ENCODE measurements around the gene CAMK2N2.
A peak's percentile ranks its signal among the peaks of the same experiment; 100 is the strongest.

The CAMK2N2 gene

DNA sequence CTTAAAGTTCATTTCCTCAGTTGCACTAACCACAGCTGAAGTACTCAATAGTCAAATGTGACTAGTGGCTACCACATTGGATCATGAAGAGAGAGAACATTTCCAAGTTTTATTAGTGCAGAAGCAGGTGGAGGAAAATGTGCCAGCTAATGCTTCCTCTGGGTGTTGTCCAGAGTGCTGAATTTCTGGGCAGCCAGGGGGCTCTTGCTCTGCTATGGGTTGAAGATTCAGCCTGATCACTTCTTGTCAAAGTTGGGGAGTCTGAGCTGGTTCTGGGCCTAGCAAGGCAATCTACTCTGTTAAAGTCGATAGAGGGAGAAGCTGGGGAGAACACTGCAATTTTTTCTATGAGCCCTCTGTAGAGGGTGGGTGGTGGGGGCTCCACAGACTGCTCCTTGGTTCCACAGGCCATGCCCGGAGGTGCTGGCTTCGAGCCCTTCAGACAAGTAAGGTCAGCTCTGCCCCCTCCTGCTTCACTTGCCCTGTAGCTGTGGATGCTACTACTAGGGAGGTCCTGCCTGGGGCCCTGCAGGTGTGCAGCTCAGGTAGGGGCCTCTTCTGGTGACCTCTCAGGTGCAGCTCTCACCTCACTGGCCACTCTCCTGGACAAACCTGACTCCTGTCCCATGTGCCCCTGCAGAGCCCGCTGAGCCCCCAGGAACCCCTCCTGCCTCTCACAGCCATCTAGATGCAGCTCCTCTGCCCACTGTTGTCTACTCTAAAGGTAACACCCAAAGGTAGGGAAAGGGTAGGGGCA lies 20.8 kb downstream of the CAMK2N2 start:
- no peak for DNase-seq (ENCODE audit: low spot score)

DNA sequence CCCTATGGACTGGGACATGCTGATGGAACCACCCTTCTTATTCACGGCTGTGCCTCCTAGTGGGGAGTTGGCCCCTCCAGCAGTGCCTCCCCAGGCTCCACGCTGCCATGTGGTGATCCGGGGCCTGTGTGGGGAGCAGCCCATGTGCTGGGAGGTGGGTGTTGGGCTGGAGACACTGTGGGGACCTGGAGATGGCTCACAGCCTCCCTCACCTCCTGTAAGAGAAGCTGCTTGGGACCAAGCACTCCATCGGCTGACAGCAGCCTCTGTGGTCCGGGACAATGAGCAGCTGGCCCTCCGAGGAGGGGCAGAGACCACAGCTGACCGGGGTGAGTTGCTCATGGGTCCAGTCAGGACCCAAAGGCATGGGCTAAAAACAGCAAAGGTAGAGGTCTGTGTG lies 21.6 kb downstream of the CAMK2N2 start:
- no peak for DNase-seq (ENCODE audit: low spot score)

DNA sequence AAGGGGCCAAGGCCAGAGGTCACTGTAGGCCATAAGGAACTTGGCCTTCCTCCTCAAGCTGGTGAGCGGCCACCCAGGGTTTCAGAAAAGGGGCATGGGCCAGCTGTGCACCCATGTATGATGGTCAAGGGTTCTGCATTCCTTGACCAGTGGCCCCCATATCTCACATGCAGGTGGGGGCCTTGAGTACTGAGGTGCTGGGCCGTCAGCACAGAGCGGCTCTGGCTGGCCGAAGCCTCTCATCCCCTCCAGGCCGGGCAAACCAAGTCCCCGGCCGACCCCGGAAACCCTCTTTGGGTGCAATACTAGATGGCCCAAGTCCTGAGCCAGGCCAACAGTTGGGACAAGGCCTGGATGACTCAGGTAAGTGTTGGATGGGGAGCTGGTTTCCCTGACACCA lies 22.1 kb downstream of the CAMK2N2 start:
- DNase-seq (ENCODE audit: low spot score) = no peak

DNA sequence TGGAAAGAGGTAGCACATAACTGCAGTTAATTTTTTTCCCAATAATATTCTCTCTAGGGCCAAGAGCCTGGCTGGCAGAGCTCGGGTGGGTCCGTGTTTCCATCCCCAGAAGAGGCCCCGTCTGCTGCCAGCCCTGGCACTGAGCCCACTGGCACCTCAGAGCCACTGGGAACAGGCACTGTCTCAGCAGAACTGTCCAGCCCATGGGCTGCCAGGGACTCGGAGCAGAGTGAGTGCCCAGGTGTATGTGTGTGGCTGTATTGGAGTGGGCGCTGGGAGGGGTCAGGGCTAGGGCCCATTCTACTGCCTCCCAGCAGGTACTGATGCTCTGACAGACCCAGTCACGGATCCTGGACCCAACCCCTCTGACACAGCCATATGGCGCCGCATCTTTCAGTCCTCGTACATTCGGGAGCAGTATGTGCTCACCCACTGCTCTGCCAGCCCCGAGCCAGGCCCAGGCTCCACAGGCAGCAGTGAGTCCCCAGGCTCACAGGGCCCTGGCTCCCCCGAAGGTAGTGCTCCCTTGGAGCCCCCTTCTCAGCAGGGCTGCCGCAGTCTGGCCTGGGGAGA lies 23.0 kb downstream of the CAMK2N2 start:
- no peak for DNase-seq (ENCODE audit: low spot score)

DNA sequence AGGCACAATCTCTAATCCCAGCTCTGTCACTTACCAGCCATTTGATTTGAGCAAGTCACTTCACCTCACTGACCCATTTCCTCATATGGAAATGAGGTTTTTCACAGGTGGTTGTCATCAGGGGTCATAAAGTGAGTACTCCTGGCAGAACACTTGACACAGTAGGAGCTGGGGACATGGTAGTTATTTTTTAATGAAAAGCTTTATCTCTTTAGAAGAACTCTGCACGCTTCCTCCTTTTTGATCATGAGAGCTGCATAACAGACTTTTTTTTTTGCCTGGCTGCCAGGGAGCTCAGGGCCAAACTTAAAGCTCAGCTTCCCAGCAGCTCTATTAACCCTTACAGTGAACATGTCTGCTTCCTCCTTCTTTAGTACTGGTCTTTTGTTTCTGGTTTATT lies 23.5 kb downstream of the CAMK2N2 start:
- DNase-seq (ENCODE audit: low spot score) = no peak

DNA sequence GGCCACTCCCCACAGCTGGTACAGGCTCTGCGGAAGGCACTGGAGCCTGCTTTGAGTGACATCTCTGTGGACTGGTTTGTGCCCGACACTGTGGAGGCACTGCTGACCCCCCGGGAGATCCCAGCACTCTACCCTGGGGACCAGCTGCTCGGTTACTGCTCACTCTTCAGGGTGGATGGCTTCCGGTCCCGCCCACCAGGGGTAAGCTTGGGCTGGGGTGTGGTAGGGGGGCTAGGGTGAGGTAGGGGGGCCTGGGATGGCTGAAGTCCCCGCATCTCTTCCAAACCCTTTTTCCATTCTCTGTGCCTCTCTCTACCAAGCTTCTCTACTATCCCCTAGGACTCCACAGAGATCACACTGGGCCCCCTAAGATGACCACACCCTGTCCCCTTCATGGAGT lies 24.1 kb downstream of the CAMK2N2 start:
- DNase-seq (ENCODE audit: low spot score) = no peak

DNA sequence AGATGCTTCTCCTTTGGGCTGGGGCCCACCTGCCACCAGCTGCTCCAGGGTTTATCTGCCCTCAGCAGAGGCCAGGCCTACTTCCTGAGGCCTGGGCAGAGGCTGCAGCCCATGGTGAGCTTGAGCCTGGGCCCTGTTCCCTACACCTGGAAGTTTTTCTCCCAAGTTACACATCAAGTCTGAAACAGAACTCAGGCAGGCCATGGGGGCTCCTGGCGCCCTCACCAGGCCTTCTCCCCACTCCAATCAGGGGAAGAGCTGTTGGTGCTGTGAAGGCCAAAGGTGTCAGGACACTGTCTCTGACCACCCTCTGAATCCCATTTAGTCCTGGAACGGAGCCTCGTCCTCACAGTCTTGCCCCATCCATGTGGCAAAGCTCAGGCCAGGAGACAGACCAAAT lies 24.7 kb downstream of the CAMK2N2 start:
- no peak for DNase-seq (ENCODE audit: low spot score)

DNA sequence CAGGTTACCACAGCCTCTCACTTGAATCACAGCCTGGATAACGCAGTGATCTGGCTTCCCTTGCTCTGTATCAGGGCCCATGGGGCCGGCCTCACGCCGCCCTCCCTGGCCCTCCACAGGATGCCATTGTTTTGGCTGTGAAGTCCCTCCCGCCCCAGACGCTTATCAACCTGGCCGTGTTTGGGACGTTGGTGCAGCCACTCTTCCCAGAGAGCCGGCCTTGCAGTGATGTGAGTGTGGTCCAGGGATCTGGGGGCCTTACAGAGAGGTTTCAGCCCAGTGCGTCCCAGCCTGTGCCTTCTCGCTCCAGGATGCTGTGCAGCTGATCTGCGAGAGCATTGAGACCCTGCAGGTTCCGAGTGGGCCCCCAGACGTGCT lies 25.3 kb downstream of the CAMK2N2 start:
- DNase-seq (ENCODE audit: low spot score) = no peak

DNA sequence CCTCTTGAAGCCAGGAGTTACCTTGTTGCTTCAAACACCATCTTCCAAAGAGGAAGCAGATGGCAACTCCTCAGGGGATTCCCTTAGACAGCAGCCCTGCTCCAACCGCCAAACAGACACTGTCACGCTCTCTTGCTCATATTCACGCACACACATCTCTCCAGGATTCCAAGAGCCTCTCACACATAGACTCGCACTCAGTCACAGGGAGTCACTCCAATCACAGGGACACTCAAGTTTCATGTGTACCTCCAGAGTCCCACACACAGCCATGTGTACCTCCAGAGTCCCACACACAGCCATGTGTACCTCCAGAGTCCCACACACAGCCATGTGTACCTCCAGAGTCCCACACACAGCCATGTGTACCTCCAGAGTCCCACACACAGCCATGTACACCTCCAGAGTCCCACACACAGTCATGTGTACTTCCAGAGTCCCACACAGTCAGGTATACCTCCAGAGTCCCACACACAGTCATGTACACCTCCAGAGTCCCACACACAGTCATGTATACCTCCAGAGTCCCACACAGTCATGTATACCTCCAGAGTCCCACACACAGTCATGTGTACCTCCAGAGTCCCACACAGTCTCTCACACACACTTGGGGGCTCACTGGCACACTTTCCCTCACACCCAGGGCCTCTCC lies 25.8 kb downstream of the CAMK2N2 start:
- DNase-seq (ENCODE audit: low spot score) = peak; percentile 67

DNA sequence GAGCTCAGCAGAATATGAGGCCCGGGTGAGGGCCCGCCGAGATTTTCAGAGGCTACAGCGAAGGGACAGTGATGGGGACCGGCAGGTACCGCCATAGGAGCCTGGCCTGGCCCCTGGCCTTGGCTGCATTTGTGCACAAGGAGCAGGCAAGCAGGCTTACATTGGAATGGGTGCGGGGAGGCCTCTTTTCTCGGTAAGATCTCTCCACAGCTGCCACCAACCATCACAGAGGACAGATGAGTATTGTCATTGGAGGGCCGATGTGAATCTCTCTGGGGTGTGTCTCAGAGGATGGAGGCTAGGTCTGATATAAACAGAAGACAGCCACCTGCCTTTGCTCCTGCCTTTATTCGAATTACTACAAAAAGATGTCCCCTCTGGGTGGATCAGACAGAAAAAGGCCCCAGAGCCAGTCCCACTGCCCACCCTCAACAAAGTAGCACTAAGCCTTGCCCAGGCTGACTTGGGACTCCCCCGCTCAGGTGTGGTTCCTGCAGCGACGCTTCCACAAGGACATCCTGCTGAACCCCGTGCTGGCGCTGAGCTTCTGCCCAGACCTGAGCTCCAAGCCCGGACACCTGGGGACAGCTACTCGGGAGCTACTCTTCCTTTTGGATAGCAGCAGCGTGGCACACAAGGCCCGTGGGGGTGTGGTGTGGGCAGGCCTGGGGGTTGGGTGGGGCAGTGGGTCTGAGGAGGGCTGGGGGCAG lies 26.5 kb downstream of the CAMK2N2 start:
- DNase-seq (ENCODE audit: low spot score) = no peak

DNA sequence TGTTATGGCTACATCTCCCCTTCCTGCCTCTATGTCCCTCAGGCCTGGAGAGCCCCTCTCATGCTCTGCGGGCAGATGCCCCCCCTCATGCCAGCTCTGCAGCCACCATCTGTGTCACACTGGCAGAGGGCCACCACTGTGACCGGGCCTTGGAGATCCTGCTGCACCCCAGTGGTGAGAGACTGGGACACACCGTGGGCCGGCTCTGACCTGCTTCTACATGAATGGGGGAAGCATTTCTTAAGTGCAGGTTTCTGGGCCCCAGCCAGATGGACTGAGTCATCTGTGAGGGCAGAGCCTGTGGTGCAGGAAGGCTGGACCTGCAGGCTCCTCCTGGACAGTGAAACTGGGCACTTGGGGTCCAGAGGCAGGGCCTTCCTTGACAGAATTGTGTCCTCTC lies 27.1 kb downstream of the CAMK2N2 start:
- DNase-seq (ENCODE audit: low spot score) = no peak

DNA sequence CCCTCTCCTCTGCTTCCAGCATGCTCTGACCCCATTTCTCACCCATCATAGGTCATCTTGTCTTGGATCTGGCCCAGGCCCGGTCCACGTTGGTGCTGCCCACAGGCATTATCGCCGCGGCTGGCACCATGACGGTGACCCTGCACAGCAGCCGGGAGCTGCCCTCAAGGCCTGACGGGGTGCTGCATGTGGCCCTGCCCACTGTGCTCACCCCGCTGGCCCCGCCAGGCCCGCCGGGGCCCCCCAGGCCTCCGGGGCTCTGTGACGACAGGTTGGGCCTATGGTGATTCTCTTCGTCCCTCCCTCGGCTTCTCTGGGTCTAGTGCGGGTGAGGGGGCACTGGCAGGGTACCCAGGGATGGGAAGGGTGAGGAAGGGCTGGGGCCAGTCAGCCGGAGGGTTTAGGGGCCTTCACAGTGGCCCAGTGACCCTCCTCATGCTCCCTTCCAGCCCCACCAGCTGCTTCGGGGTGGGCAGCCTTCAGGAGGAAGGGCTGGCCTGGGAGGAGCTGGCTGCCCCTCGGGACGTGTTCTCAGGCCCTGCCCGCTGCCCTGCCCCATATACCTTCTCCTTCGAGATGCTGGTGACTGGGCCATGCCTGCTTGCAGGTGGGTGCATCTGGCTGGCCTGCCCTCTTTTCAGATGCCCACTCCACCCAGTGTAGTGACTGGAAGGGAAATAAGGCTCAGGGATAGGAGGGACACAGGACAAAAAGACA lies 28.1 kb downstream of the CAMK2N2 start:
- DNase-seq (ENCODE audit: low spot score) = no peak

DNA sequence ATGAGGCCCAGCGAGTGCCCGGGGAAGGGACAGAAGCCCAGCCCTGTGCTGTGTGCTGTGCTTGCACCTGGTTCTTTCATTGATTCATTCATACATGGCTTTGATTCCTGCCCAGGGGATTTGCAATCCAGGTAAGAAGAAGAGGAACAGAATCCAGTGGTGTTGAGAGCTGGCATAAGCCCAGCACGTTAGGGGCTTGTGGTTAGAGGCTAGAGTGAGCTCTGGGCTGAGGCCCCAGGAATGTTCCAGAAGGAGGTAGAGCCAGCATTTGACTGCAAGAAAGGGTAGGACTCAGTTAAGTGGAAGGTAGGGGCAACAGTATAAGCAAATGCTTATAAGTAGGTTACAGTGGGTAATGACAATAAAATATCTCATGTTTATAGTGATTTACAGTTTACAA lies 29.7 kb downstream of the CAMK2N2 start:
- DNase-seq (ENCODE audit: low spot score) = no peak

DNA sequence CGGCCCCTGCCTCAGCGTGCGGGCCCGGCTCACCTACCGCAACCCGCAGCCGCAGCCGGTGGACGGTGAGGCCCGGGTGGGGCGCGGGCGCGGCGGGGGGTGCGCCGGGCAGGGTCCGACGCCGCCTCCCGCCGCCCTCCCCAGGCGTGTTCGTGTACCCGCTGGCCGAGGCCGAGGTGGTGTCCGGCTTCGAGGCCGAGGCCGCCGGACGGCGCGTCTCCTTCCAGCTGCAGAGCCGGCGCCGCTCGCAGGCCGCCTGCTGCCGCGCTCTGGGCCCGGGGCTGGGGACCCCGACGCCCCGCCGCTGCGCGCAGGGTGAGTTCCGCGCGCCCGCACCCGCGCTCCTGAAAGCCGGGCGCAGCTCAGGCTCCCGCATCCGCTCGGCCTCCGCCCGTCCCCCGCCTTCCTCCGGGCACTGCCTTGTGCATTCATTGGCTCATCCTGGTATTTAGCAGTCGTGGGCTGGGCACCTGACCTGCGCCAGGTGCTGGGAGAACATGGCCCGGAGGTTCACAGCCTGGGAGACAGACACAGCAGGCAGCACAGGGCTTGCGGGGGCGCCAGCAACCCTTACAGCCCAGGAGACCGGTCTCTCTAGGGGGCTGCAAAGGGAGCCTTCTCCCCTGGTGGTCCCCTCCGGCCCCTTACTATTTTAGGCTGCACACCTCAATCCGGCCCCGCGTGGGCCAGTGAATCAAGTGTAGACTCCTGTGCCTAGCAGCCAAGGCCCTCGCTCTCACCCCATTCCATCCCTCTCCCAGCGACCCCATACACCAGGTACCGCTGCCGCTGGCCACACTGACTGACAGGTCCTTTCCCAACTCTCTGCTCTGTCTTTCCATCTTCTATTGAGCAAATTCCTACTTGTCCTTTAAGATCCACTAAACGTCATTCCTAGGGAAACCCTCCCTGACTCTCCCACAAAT lies 30.5 kb downstream of the CAMK2N2 start:
- no peak for DNase-seq (ENCODE audit: low spot score)

DNA sequence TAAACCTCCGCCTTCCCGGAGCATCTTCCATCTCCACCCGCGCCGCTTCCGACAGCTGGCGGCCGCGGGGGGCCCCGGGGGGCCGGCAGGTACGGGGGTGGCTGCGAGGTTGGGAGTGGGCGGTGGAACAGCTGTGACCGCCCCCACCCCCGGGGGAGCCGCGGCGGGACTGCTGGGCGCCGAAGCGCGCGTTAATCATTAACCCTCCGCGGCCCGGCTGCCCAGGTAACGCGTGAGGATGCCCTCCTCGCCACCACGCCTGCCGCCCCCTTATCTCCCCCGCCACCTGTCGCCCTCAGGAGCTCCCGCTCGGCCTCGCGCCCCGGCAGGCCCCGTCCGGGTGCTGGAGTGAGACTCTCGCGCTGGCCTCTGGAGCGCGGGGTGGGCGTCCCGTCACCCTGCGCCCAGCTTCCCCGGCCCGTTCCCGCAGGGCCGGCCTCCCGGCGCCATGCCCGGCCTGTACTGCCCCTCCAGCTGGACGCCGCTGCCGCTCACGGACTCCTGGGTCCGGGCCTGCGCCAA lies 31.2 kb downstream of the CAMK2N2 start:
- DNase-seq (ENCODE audit: low spot score) = no peak

DNA sequence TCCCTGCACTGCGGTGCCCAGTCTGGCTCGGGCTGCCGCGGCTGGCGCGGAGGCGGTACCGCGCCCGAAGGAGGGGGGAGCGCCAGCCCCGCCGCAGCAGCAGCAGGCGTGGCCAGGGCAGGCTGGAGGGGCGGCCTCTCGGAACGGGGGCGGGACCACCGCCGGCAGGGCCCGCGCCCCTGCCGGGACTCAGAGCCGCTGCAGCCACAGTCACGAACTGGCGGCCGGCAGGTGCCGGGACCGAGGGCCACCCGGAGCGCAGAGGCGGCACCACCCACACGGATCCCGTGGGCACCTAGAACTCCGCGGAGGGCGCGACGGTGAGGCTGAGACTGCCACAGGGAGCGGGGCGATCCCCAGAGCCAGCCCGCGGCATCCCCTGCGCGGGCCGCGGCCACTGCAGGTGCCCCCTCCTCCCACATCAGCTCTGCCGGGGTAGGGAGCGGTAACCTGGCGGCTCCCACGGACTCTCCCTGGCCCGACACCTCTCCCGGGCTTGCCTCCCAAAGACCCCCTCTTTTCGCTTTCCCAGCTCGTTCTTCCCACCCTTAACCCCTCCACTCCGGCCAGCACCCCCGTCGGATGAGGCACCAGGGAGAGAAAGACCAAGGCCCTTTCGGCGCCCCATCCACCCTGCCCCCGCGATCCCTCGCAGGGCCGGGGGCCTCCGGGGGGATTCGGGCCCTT lies 31.8 kb downstream of the CAMK2N2 start, which contains the start of gene VWA5B2:
VWA5B2 (plus strand) TSS at position 192 of the 687 bp plus-strand sequence. CDS start 944 bp downstream, outside the sequence.
- DNase-seq (ENCODE audit: low spot score) = peak; percentile 85

DNA sequence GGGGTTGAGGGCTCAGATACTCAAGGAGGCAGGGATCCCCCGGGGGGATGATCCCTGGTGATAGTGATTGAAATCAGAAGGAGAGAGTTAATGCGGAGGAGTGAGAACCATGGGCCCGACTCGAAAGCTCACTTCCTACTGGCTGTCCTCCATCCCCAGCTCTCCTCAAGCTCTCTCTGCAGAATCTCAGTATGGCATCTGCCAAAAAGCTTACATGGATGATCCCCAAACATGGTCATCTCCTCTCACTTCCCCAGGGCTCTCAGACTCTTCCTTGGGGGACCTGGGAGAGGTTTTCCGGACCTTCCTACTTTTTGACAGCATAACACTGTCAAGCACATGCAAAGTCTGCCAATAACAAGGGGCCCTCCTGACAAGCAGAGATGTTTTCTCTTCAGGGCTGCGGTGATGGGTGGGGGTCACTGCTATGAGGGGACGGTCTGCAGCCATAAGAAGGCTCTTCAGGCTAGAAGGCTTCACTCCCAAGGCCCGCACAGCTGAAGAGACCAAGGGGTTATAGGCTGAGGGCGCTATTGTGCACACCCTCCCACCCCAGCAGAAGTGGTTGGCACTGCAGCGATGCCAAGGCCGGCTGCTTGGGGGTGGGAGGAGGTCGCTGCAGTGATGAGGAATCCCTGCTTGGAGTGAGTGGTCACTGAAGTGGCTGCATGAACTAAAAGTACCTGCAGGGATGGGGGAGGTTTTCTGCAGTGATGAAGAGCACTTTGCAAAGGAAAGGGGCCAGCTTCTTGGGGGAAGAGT lies 32.8 kb downstream of the CAMK2N2 start:
- no peak for DNase-seq (ENCODE audit: low spot score)

DNA sequence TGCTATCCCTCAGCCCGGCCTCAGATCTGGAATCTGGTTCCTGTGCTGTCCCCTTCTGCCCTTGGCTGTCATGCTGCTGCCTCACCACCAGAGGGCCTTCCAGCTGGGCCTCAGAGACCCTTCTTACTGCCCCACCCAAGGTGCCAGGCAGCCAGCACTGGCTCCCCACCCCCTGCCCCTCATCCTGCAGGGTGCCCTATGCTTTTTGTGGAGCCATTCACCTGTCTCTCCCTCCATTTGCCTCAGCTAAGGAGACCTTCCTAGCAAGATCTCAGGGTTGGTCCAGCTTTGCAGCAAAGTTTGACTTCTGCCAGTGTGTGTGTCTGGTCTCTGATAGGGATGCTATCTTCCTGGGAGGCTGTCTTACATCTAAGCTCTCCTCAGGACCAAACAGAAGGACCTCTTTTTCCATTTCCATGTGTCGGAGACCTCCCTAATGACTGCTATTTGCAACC lies 33.8 kb downstream of the CAMK2N2 start:
- DNase-seq (ENCODE audit: low spot score) = peak; percentile 68

DNA sequence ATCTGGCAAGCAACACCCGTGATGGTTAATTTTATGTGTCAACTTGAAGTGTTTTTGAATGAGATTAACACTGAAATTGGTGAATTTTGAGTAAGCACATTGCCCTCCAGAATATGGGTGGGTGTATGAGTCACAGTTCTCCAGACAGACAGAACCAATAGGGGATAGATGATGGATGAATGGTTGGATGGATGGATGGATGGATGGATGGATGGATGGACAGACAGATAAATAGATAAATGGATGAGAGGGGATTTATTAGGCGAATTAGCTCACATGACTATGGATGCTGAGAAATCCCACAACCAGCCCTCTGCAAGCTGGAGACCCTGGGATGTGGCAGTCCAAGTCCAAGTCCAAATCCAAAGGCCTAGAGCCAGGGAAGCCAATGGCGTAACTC lies 37.4 kb downstream of the CAMK2N2 start:
- DNase-seq (ENCODE audit: low spot score) = no peak
